Coronary artery (tissue), 2 donors: ENCODE results near the gene DPPA2.
"Not testable (repeated sequence)": the region's sequence is repeated elsewhere in the genome, so short reads cannot be mapped to it uniquely, and the experiment has no call there.

Experiments used
- DNase-seq: peaks from one replicate; pipeline ENCODE4 v3.0.0-alpha.2; 2017; ENCODE audit warnings: low spot score
- H3K27ac ChIP-seq, 2 donors: fragments of 200-600 bp; sonication (generic); one replicate each; pipeline ENCODE4 v1.5.1; 2016 to 2019
- H3K4me3 ChIP-seq: fragments of 200-600 bp; sonication (generic); 2 replicates; pipeline ENCODE4 v1.5.1; 2016; ENCODE audit warnings: mild to moderate bottlenecking, moderate library complexity
- CTCF ChIP-seq: fragments of 200-600 bp; sonication (generic); IDR thresholded peaks from one replicate; pipeline ENCODE4 v1.5.1; 2019; ENCODE audit warnings: antibody characterized with exemption

The DPPA2 gene

GRCh38 chr3:109316162-109316730 lies at the start of gene DPPA2:
DPPA2 (minus strand) TSS chr3:109316517; CDS start chr3:109314542, 1,975 bp downstream.
- H3K27ac ChIP-seq = no peak within 1 kb of the TSS
- DNase-seq = no peak
- TF ChIP-seq CTCF = no peak
- no peak within 1 kb of the TSS for H3K4me3 ChIP-seq

GRCh38 chr3:109364088-109364487 lies 47.8 kb upstream of the DPPA2 start:
- DNase-seq = no peak
- no peak overlapping the region for H3K27ac ChIP-seq
- H3K4me3 ChIP-seq = no peak overlapping the region
- TF ChIP-seq CTCF = no peak

GRCh38 chr3:109363634-109364033 lies 47.3 kb upstream of the DPPA2 start:
- no peak for TF ChIP-seq CTCF
- no peak overlapping the region for H3K27ac ChIP-seq
- DNase-seq = no peak
- H3K4me3 ChIP-seq = no peak overlapping the region

- no peak for DNase-seq
- no peak overlapping the region for H3K4me3 ChIP-seq
- no peak for TF ChIP-seq CTCF
- no peak overlapping the region for H3K27ac ChIP-seq
Measured at GRCh38 chr3:109362823-109363222, 46.5 kb upstream of the DPPA2 start.

GRCh38 chr3:109358809-109359208 lies 42.5 kb upstream of the DPPA2 start:
- not testable (repeated sequence) for H3K4me3 ChIP-seq, DNase-seq, H3K27ac ChIP-seq

GRCh38 chr3:109356442-109357155 lies 40.3 kb upstream of the DPPA2 start:
- Histone ChIP-seq H3K27ac (no peak overlapping the region), H3K4me3 (no peak overlapping the region)
- no peak for TF ChIP-seq CTCF
- no peak for DNase-seq

- no peak overlapping the region for H3K4me3 ChIP-seq
- no peak for TF ChIP-seq CTCF
- H3K27ac ChIP-seq = no peak overlapping the region
- DNase-seq = no peak
Measured at GRCh38 chr3:109355625-109356441, 39.5 kb upstream of the DPPA2 start.
